H9 (cell line): Measurements from ENCODE around the gene ABHD12. TPM values are rescaled to one million over a fixed set of nuclear protein-coding genes. Genes with fewer than 3 reads are reported as not detected.
"Not testable (repeated sequence)": the region's sequence is repeated elsewhere in the genome, so short reads cannot be mapped to it uniquely, and the experiment has no call there.

ENCODE experiments used
- DNase-seq: peaks from one replicate; pipeline ENCODE4 v3.0.0-alpha.2; 2017
- H2AFZ ChIP-seq: one replicate; pipeline ENCODE4 v1.6.1; 2013; ENCODE audit warnings: mild to moderate bottlenecking, low read length, control low read depth, moderate library complexity
- H2AK5ac ChIP-seq: 2 replicates; pipeline ENCODE4 v1.6.1; 2013; ENCODE audit warnings: low read length, control low read depth, mixed read lengths; ENCODE audit not compliant: insufficient read length
- H2BK120ac ChIP-seq: one replicate; pipeline ENCODE4 v1.6.1; 2013; ENCODE audit warnings: low read depth, mild to moderate bottlenecking, low read length, control low read depth, inconsistent platforms; ENCODE audit not compliant: poor library complexity, severe bottlenecking
- H2BK12ac ChIP-seq: 2 replicates; pipeline ENCODE4 v1.6.1; 2013; ENCODE audit warnings: low read length, control low read depth, mixed read lengths, low read depth; ENCODE audit not compliant: insufficient read length
- H2BK15ac ChIP-seq: 2 replicates; pipeline ENCODE4 v1.6.1; 2013; ENCODE audit warnings: low read depth, low read length, control low read depth
- H2BK20ac ChIP-seq: one replicate; pipeline ENCODE4 v1.6.1; 2013; ENCODE audit warnings: low read depth, mild to moderate bottlenecking, low read length, control low read depth, inconsistent platforms; ENCODE audit not compliant: poor library complexity, severe bottlenecking
- H2BK5ac ChIP-seq: 2 replicates; pipeline ENCODE4 v1.6.1; 2013; ENCODE audit warnings: low read length, control low read depth, mixed read lengths; ENCODE audit not compliant: insufficient read length
- H3K14ac ChIP-seq: 2 replicates; pipeline ENCODE4 v1.6.1; 2013; ENCODE audit warnings: low read length, control low read depth; ENCODE audit not compliant: insufficient read depth
- H3K18ac ChIP-seq: 2 replicates; pipeline ENCODE4 v1.6.1; 2013; ENCODE audit warnings: low read depth, mild to moderate bottlenecking, mixed read lengths, low read length, control low read depth; ENCODE audit not compliant: insufficient read length
- H3K23ac ChIP-seq: 2 replicates; pipeline ENCODE4 v1.6.1; 2013; ENCODE audit warnings: low read length, control low read depth, mixed read lengths, low read depth; ENCODE audit not compliant: insufficient read length
- H3K23me2 ChIP-seq: 2 replicates; pipeline ENCODE4 v1.6.1; 2013; ENCODE audit warnings: low read depth, mild to moderate bottlenecking, mixed read lengths, low read length, control low read depth; ENCODE audit not compliant: insufficient read length, poor library complexity, severe bottlenecking
- H3K27ac ChIP-seq: 2 replicates; pipeline ENCODE4 v1.5.1; 2013; ENCODE audit warnings: low read length, control low read depth, mixed read lengths, low read depth; ENCODE audit not compliant: insufficient read length
- H3K27me3 ChIP-seq: 2 replicates; pipeline ENCODE4 v1.6.1; 2013; ENCODE audit warnings: low read length, control low read depth, inconsistent platforms; ENCODE audit not compliant: insufficient read depth
- H3K4ac ChIP-seq: 2 replicates; pipeline ENCODE4 v1.6.1; 2013; ENCODE audit warnings: low read depth, mild to moderate bottlenecking, control low read depth, inconsistent platforms, low read length, moderate library complexity
- H3K4me1 ChIP-seq: 2 replicates; pipeline ENCODE4 v1.6.1; 2013; ENCODE audit warnings: low read length, control low read depth, inconsistent platforms; ENCODE audit not compliant: insufficient read depth
- H3K4me2 ChIP-seq: 2 replicates; pipeline ENCODE4 v1.6.1; 2013; ENCODE audit warnings: low read length, control low read depth, mixed read lengths; ENCODE audit not compliant: insufficient read length, insufficient read depth
- H3K56ac ChIP-seq: 2 replicates; pipeline ENCODE4 v1.6.1; 2013; ENCODE audit warnings: low read depth, mild to moderate bottlenecking, mixed read lengths, low read length, control low read depth; ENCODE audit not compliant: insufficient read length
- H3K79me1 ChIP-seq: 2 replicates; pipeline ENCODE4 v1.6.1; 2013; ENCODE audit warnings: low read depth, mild to moderate bottlenecking, moderate library complexity, low read length, control low read depth, inconsistent platforms; ENCODE audit not compliant: insufficient read depth, poor library complexity, severe bottlenecking
- H3K79me2 ChIP-seq: 2 replicates; pipeline ENCODE4 v1.6.1; 2013; ENCODE audit warnings: low read length, control low read depth, inconsistent platforms; ENCODE audit not compliant: insufficient read depth
- H3K9ac ChIP-seq: 2 replicates; pipeline ENCODE4 v1.6.1; 2013; ENCODE audit warnings: low read length, control low read depth, mixed read lengths; ENCODE audit not compliant: insufficient read length; ENCODE audit errors: extremely low read depth
- H3K9me3 ChIP-seq: one replicate; pipeline ENCODE4 v1.6.1; 2013; ENCODE audit warnings: low read depth, low read length, inconsistent platforms; ENCODE audit not compliant: control insufficient read depth
- H3T11ph ChIP-seq: one replicate; pipeline ENCODE4 v1.6.1; 2013; ENCODE audit warnings: mild to moderate bottlenecking, low read length, control low read depth, inconsistent platforms
- H4K20me1 ChIP-seq: one replicate; pipeline ENCODE4 v1.6.1; 2013; ENCODE audit not compliant: control insufficient read depth, insufficient read length, insufficient read depth
- H4K5ac ChIP-seq: 2 replicates; pipeline ENCODE4 v1.6.1; 2013; ENCODE audit warnings: low read depth, mild to moderate bottlenecking, mixed read lengths, low read length, control low read depth; ENCODE audit not compliant: insufficient read length
- H4K8ac ChIP-seq: replicated peaks from 2 replicates; pipeline ENCODE4 v1.6.1; 2013; ENCODE audit warnings: low read length, control low read depth, mixed read lengths, low read depth; ENCODE audit not compliant: insufficient read length
- H4K91ac ChIP-seq: 2 replicates; pipeline ENCODE4 v1.6.1; 2013; ENCODE audit warnings: low read depth, mild to moderate bottlenecking, moderate library complexity, mixed read lengths, low read length, control low read depth; ENCODE audit not compliant: insufficient read length
- H3K27ac Mint-ChIP-seq, 3 experiments: 2 replicates in 2 of 3; 3 replicates in 1 of 3; pipeline ENCODE4 v1.8.0; 2020 to 2021; ENCODE audit warnings: mixed read lengths in 3 of 3, mild to moderate bottlenecking in 1 of 3, moderate library complexity in 1 of 3
- H3K27me3 Mint-ChIP-seq: 2 replicates; pipeline ENCODE4 v1.8.0; 2021; ENCODE audit warnings: low read depth, mild to moderate bottlenecking, moderate library complexity, mixed read lengths
- H3K36me3 Mint-ChIP-seq, 3 experiments: 2 replicates in 2 of 3; 3 replicates in 1 of 3; pipeline ENCODE4 v1.8.0; 2020 to 2021; ENCODE audit warnings: low read depth in 3 of 3, mixed read lengths in 3 of 3; ENCODE audit not compliant: insufficient read depth in 1 of 3
- H3K4me1 Mint-ChIP-seq, 2 experiments: 2 replicates each; pipeline ENCODE4 v1.8.0; 2020; ENCODE audit warnings: mixed read lengths in 2 of 2
- H3K4me3 Mint-ChIP-seq, 2 experiments: 2 replicates in 1 of 2; 3 replicates in 1 of 2; pipeline ENCODE4 v1.8.0; 2020 to 2021; ENCODE audit warnings: mild to moderate bottlenecking in 2 of 2, mixed read lengths in 2 of 2, moderate library complexity in 1 of 2
- H3K9me3 Mint-ChIP-seq, 2 experiments: 2 replicates in 1 of 2; 3 replicates in 1 of 2; pipeline ENCODE4 v1.8.0; 2020; ENCODE audit warnings: mild to moderate bottlenecking in 2 of 2, mixed read lengths in 2 of 2, moderate library complexity in 1 of 2
- CTCF ChIP-seq: fragments of 200-600 bp; sonication (generic); conservative IDR thresholded peaks from 3 replicates; pipeline ENCODE4 v1.8.0; 2021; ENCODE audit warnings: antibody characterized with exemption, mild to moderate bottlenecking
- WGBS: extraction: QIAGEN DNeasy Blood & Tissue Kit; methylation state at CpG from one replicate; pipeline ENCODE4 v1.1.7; 2013; ENCODE audit warnings: missing lambda C conversion rate, low lambda C conversion rate, mixed read lengths; ENCODE audit not compliant: insufficient read length; ENCODE audit errors: extremely low coverage; 5-methylcytosine and 5-hydroxymethylcytosine counted together
- total RNA-seq: library from RNA; stranded (reverse); gene quantifications from 2 replicates; pipeline ENCODE4 v1.2.1, GENCODE V29; 2021

Gene ABHD12
- total RNA-seq, 1 experiment from 2014 or later = 54.4 TPM

GRCh38 chr20:25402583-25402982, 11.9 kb upstream of the ABHD12 start:
- Histone ChIP-seq H2BK15ac (no peak overlapping the region), H3K18ac (no peak overlapping the region), H2AFZ (no peak overlapping the region), H2AK5ac (no peak overlapping the region), H3K14ac (no peak overlapping the region), H3K4me2 (no peak overlapping the region), H3K56ac (no peak overlapping the region), H2BK120ac (no peak overlapping the region), H4K20me1 (no peaks in the 10 kb centered on the region), H2BK5ac (no peak overlapping the region), H3K9ac (no peak overlapping the region), H3K27ac (no peak overlapping the region), H3K23ac (no peak overlapping the region), H3T11ph (no peak overlapping the region), H3K4me1 (no peaks in the 10 kb centered on the region), H3K9me3 (peaks cover 15% of the 10 kb centered on the region), H3K23me2 (peaks cover 2% of the 10 kb centered on the region), H3K4ac (no peak overlapping the region), H3K27me3 (no peaks in the 10 kb centered on the region), H4K8ac (no peak overlapping the region), H3K79me2 (no peaks in the 10 kb centered on the region), H2BK12ac (no peak overlapping the region), H4K5ac (no peak overlapping the region), H2BK20ac (no peak overlapping the region), H3K79me1 (no peaks in the 10 kb centered on the region), H4K91ac (no peak overlapping the region)
- TF ChIP-seq CTCF = no peak
- Mint-ChIP-seq H3K9me3 (peaks cover 35 to 39% of the 10 kb centered on the region in 2 experiments), H3K4me1 (peaks cover 9 to 14% of the 10 kb centered on the region in 2 experiments), H3K4me3 (no peak overlapping the region), H3K27ac (no peak overlapping the region), H3K36me3 (peaks cover 11 to 27% (median 15%) of the 10 kb centered on the region in 3 experiments), H3K27me3 (peaks cover 10% of the 10 kb centered on the region)
- DNase-seq = no peak
- WGBS = no CpG with 5 or more reads among the region's 7 CpGs

- not testable (repeated sequence) for H3K4me1 Mint-ChIP-seq, H3K79me2 ChIP-seq, H3K27me3 ChIP-seq, H3K27ac Mint-ChIP-seq, H3K18ac ChIP-seq, H2BK12ac ChIP-seq, H3K14ac ChIP-seq, H4K20me1 ChIP-seq, H2AK5ac ChIP-seq, H3K56ac ChIP-seq, H2BK15ac ChIP-seq, H2BK120ac ChIP-seq, H4K5ac ChIP-seq, H3K27me3 Mint-ChIP-seq, H2AFZ ChIP-seq, DNase-seq, H3K4ac ChIP-seq, H3K27ac ChIP-seq, H3K9ac ChIP-seq, H2BK20ac ChIP-seq, H3K79me1 ChIP-seq, H3K23me2 ChIP-seq, H3K4me1 ChIP-seq, H4K91ac ChIP-seq, H3K4me2 ChIP-seq, H3K23ac ChIP-seq, H3T11ph ChIP-seq, H3K4me3 Mint-ChIP-seq, H2BK5ac ChIP-seq, H4K8ac ChIP-seq
- no CpG with 5 or more reads among the region's 11 CpGs for WGBS
- peaks cover 8 to 27% (median 15%) of the 10 kb centered on the region in 3 experiments; a peak in 6 of 7 replicates for H3K36me3 Mint-ChIP-seq
- H3K9me3 Mint-ChIP-seq = peaks cover 32 to 36% of the 10 kb centered on the region in 2 experiments
- H3K9me3 ChIP-seq = peaks cover 15% of the 10 kb centered on the region
Measured at GRCh38 chr20:25400291-25400732, 9.7 kb upstream of the ABHD12 start.
